SK-N-MC (cell line): ENCODE measurements around the gene ENTR1.

Experiments used
- EZH2 ChIP-seq: fragments of 200-600 bp; sonication (generic); IDR thresholded peaks from one replicate; pipeline ENCODE4 v1.6.1; 2017; ENCODE audit warnings: antibody characterized with exemption
- POLR2AphosphoS5 ChIP-seq: IDR thresholded peaks from 2 replicates; pipeline ENCODE4 v1.6.1; 2012; ENCODE audit warnings: mild to moderate bottlenecking, low read depth, low read length, borderline replicate concordance

DNA sequence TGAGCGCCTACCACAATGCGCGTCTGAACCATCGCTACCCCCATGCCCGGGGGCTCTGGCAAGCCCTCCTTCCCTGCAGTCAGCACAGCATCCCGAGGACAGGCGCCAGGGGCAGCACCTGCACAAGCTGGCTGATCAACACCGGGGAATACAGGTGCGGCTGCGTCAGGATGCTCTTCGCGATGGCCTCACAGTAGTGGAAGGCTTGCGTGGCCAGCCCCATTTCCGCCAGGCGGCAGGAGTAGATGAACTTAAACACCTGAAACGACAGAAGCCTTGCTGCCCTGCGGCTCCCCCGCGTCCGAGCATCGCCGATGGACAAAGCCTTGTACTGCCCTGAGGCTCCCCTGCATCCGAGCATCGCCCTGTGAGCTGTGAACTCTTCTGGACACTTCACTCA lies 46.9 kb upstream of the ENTR1 start:
- TF ChIP-seq POLR2AphosphoS5 (no peak), EZH2 (no peak)
